Uterus (tissue), 2 donors: ENCODE measurements around the gene ARHGAP11A.

Experiments
- CTCF ChIP-seq, 4 experiments: fragments of 200-600 bp in 2 of 4; fragments of 450-650 bp in 2 of 4; sonication (generic) in 2 of 4; IDR thresholded peaks; one replicate each; pipeline ENCODE4 v1.5.1; 2016 to 2019; ENCODE audit warnings: antibody characterized with exemption in 4 of 4, mild to moderate bottlenecking in 2 of 4, moderate library complexity in 1 of 4
- POLR2A ChIP-seq, 2 donors: fragments of 450-650 bp; IDR thresholded peaks; one replicate each; pipeline ENCODE4 v1.6.1; 2016; ENCODE audit warnings: antibody characterized with exemption in 2 of 2, mild to moderate bottlenecking in 1 of 2, moderate library complexity in 1 of 2

GRCh38 chr15:32667321-32667720, 52.0 kb downstream of the ARHGAP11A start:
- no peak for TF ChIP-seq CTCF (IDR thresholded peaks at IDR 0.05)
- no peak for TF ChIP-seq POLR2A (IDR thresholded peaks at IDR 0.05)
